GM23338 (cell line): ENCODE measurements around the gene PRELID3B. TPM values are rescaled to one million over a fixed set of nuclear protein-coding genes. Genes with fewer than 3 reads are reported as not detected.

Source experiments
- ATAC-seq: fragments of 200-7000 bp; cut with Tn5 transposase; 3 replicates; pipeline ENCODE4 v1.9.1; 2020
- DNase-seq: peaks from one replicate; pipeline ENCODE4 v3.0.0-alpha.2; 2015; ENCODE audit warnings: low spot score
- H2AFZ ChIP-seq: fragments of 200-600 bp; sonication (generic); 2 replicates; pipeline ENCODE4 v1.8.0; 2016; ENCODE audit warnings: antibody characterized with exemption, mild to moderate bottlenecking, moderate library complexity
- H3F3A ChIP-seq: fragments of 200-600 bp; sonication (generic); replicated peaks from 2 replicates; pipeline ENCODE4 v1.8.0; 2017; ENCODE audit warnings: antibody characterized with exemption, mixed run types, low read depth
- H3K27ac ChIP-seq: fragments of 200-600 bp; sonication (generic); 2 replicates; pipeline ENCODE4 v1.6.1; 2016; ENCODE audit warnings: low read depth
- H3K27me3 ChIP-seq: fragments of 200-600 bp; sonication (generic); 2 replicates; pipeline ENCODE4 v1.8.0; 2016; ENCODE audit warnings: mild to moderate bottlenecking, mixed run types, moderate library complexity; ENCODE audit not compliant: insufficient read depth
- H3K36me3 ChIP-seq: fragments of 200-600 bp; sonication (generic); 2 replicates; pipeline ENCODE4 v1.8.0; 2016; ENCODE audit warnings: mild to moderate bottlenecking; ENCODE audit not compliant: insufficient read depth
- H3K4me1 ChIP-seq: fragments of 200-600 bp; sonication (generic); 2 replicates; pipeline ENCODE4 v1.8.0; 2016; ENCODE audit warnings: mild to moderate bottlenecking, moderate library complexity; ENCODE audit not compliant: insufficient read depth
- H3K4me2 ChIP-seq: fragments of 200-600 bp; sonication (generic); 2 replicates; pipeline ENCODE4 v1.7.1; 2017; ENCODE audit warnings: mixed run types
- H3K4me3 ChIP-seq: fragments of 200-600 bp; sonication (generic); 2 replicates; pipeline ENCODE4 v1.6.1; 2016; ENCODE audit warnings: mixed run types
- H3K79me2 ChIP-seq: fragments of 200-600 bp; sonication (generic); replicated peaks from 2 replicates; pipeline ENCODE4 v1.8.0; 2017; ENCODE audit warnings: mild to moderate bottlenecking; ENCODE audit not compliant: insufficient read depth
- H3K9me2 ChIP-seq: fragments of 200-600 bp; sonication (generic); 2 replicates; pipeline ENCODE4 v1.8.0; 2017; ENCODE audit not compliant: insufficient read depth
- H4K20me1 ChIP-seq: fragments of 200-600 bp; sonication (generic); replicated peaks from 2 replicates; pipeline ENCODE4 v1.8.0; 2017; ENCODE audit warnings: mild to moderate bottlenecking; ENCODE audit not compliant: insufficient read depth
- H3K27ac Mint-ChIP-seq: 2 replicates; pipeline ENCODE4 v1.8.0; 2020; ENCODE audit warnings: inconsistent platforms, mild to moderate bottlenecking, moderate library complexity, mixed read lengths
- H3K27me3 Mint-ChIP-seq: 3 replicates; pipeline ENCODE4 v1.8.0; 2022; ENCODE audit warnings: low read depth, mild to moderate bottlenecking, moderate library complexity, mixed read lengths, inconsistent platforms; ENCODE audit not compliant: insufficient read depth, poor library complexity
- H3K36me3 Mint-ChIP-seq: 3 replicates; pipeline ENCODE4 v1.8.0; 2021; ENCODE audit warnings: low read depth, mild to moderate bottlenecking, inconsistent platforms, moderate library complexity, mixed read lengths
- H3K4me1 Mint-ChIP-seq: 3 replicates; pipeline ENCODE4 v1.8.0; 2020; ENCODE audit warnings: mild to moderate bottlenecking, inconsistent platforms, mixed read lengths
- H3K4me3 Mint-ChIP-seq: 3 replicates; pipeline ENCODE4 v1.8.0; 2021; ENCODE audit warnings: moderate library complexity, mild to moderate bottlenecking, inconsistent platforms, mixed read lengths
- H3K9me3 Mint-ChIP-seq: 3 replicates; pipeline ENCODE4 v1.8.0; 2020; ENCODE audit warnings: moderate library complexity, mild to moderate bottlenecking, inconsistent platforms, mixed read lengths
- CREB1 ChIP-seq: fragments of 250-450 bp; sonication (Bioruptor Pico); IDR thresholded peaks from 2 replicates; pipeline ENCODE4 v1.5.0; 2020; ENCODE audit warnings: low read depth, mild to moderate bottlenecking, moderate library complexity
- CTCF ChIP-seq, 2 experiments: fragments of 200-600 bp in 1 of 2; sonication (generic) in 1 of 2; conservative IDR thresholded peaks; 2 replicates each; pipeline versions ENCODE4 v1.5.1 to v1.6.1; 2016 to 2017; ENCODE audit warnings: antibody characterized with exemption in 2 of 2, low read depth in 2 of 2, mild to moderate bottlenecking in 2 of 2, moderate library complexity in 1 of 2
- ETS1 ChIP-seq: IDR thresholded peaks from 2 replicates; pipeline ENCODE4 v1.6.1; 2016; ENCODE audit warnings: antibody characterized with exemption
- EZH2 ChIP-seq: fragments of 200-600 bp; sonication (generic); IDR thresholded peaks from one replicate; pipeline ENCODE4 v1.8.0; 2017; ENCODE audit warnings: antibody characterized with exemption, mild to moderate bottlenecking, low read depth; ENCODE audit not compliant: unreplicated experiment
- EZH2phosphoT487 ChIP-seq: fragments of 200-600 bp; sonication (generic); IDR thresholded peaks from one replicate; pipeline ENCODE4 v1.8.1; 2018; ENCODE audit warnings: antibody characterized with exemption; ENCODE audit not compliant: unreplicated experiment
- JUNB ChIP-seq: IDR thresholded peaks from one replicate; pipeline ENCODE4 v1.6.1; 2016; ENCODE audit warnings: antibody characterized with exemption; ENCODE audit not compliant: unreplicated experiment
- NANOG ChIP-seq: IDR thresholded peaks from 2 replicates; pipeline ENCODE4 v1.6.1; 2016; ENCODE audit warnings: antibody characterized with exemption, borderline replicate concordance
- POLR2AphosphoS5 ChIP-seq: IDR thresholded peaks from 2 replicates; pipeline ENCODE4 v1.6.1; 2016; ENCODE audit warnings: antibody characterized with exemption, low read depth
- REST ChIP-seq: IDR thresholded peaks from one replicate; pipeline ENCODE4 v1.6.1; 2018; ENCODE audit warnings: antibody characterized with exemption; ENCODE audit not compliant: unreplicated experiment
- STAT1 ChIP-seq: IDR thresholded peaks from one replicate; pipeline ENCODE4 v1.6.1; 2016; ENCODE audit warnings: antibody characterized with exemption; ENCODE audit not compliant: unreplicated experiment
- ZNF114 ChIP-seq: fragments of 250-450 bp; sonication (Bioruptor Pico); IDR thresholded peaks from 2 replicates; pipeline ENCODE4 v1.5.0; 2020; ENCODE audit warnings: mild to moderate bottlenecking, moderate library complexity
- ZNF331 ChIP-seq: fragments of 250-450 bp; sonication (Bioruptor Pico); IDR thresholded peaks from 2 replicates; pipeline ENCODE4 v1.5.0; 2020; ENCODE audit warnings: low read depth, mild to moderate bottlenecking, moderate library complexity
- ZNF462 ChIP-seq: fragments of 250-450 bp; sonication (Bioruptor Pico); IDR thresholded peaks from 2 replicates; pipeline ENCODE4 v1.5.0; 2020; ENCODE audit warnings: mild to moderate bottlenecking, moderate library complexity
- polyA plus RNA-seq: library from polyadenylated mRNA; unstranded; fragments of >200 nt; fragmentation: Nextera tagmentation; extraction: Ambion mirVana; gene quantifications from 2 replicates; pipeline ENCODE4 v1.2.1, GENCODE V29; 2016
- total RNA-seq: library from RNA; depleted of rRNA; stranded (reverse); fragments of >200 nt; shearing (Covaris generic); gene quantifications from 2 replicates; pipeline ENCODE4 v1.2.3, GENCODE V29; 2014

Gene PRELID3B
- total and polyA plus RNA-seq, 2 experiments from 2014 or later = 42.7 to 43.6 TPM

- H3K4me1 Mint-ChIP-seq = no peaks in the 10 kb centered on the region
- Histone ChIP-seq H3K4me1 (no peaks in the 10 kb centered on the region), H3K27me3 (no peaks in the 10 kb centered on the region), H4K20me1 (no peaks in the 10 kb centered on the region; the same call in 1 of the 2 replicates), H3K4me3 (no peak overlapping the region), H3K9me2 (no peaks in the 10 kb centered on the region), H3K36me3 (peaks cover 39% of the 10 kb centered on the region; the same call in 1 of the 2 replicates), H3K4me2 (no peak overlapping the region), H2AFZ (no peak overlapping the region), H3F3A (peaks cover 4% of the 10 kb centered on the region; the same call in 1 of the 2 replicates), H3K79me2 (no peaks in the 10 kb centered on the region), H3K27ac (no peak overlapping the region)
- TF ChIP-seq CTCF (conservative IDR thresholded peaks at IDR 0.05; ENCODE audit: low read depth in 2 of 2) = no peak
- no peak for TF ChIP-seq EZH2phosphoT487
- TF ChIP-seq STAT1 = no peak
- no peak for TF ChIP-seq CREB1 (CRISPR knock-in tag)
- TF ChIP-seq ZNF462 (CRISPR knock-in tag) = no peak
- no peak for TF ChIP-seq ZNF114 (CRISPR knock-in tag)
- no peak for TF ChIP-seq ZNF331 (CRISPR knock-in tag)
- TF ChIP-seq NANOG = no peak
- no peak for TF ChIP-seq ETS1
- no peak for TF ChIP-seq REST
- no peak for TF ChIP-seq POLR2AphosphoS5
- TF ChIP-seq EZH2 = no peak
- no peak for TF ChIP-seq JUNB
- H3K36me3 Mint-ChIP-seq = peaks cover 63% of the 10 kb centered on the region
- H3K9me3 Mint-ChIP-seq = no peaks in the 10 kb centered on the region
- DNase-seq (no peak), ATAC-seq (no peak)
- peaks cover 6% of the 10 kb centered on the region for H3K27me3 Mint-ChIP-seq
- no peak overlapping the region for H3K27ac Mint-ChIP-seq
- no peak overlapping the region for H3K4me3 Mint-ChIP-seq
Observed at GRCh38 chr20:58996226-58996611, 46.4 kb downstream of the PRELID3B start.
